KMS-11 (cell line): Measurements from ENCODE around the gene CISD3.

Experiments
- H2AFZ ChIP-seq: fragments of 200-600 bp; sonication (generic); 2 replicates; pipeline ENCODE4 v1.6.1; 2016; ENCODE audit warnings: antibody characterized with exemption, mixed run types, low read depth
- H3K27ac ChIP-seq: fragments of 200-600 bp; sonication (generic); 2 replicates; pipeline ENCODE4 v1.6.1; 2016; ENCODE audit warnings: mild to moderate bottlenecking, mixed run types
- H3K27me3 ChIP-seq: fragments of 200-600 bp; sonication (generic); 2 replicates; pipeline ENCODE4 v1.6.1; 2017; ENCODE audit warnings: mild to moderate bottlenecking, low read depth, mixed run types, moderate library complexity; ENCODE audit not compliant: insufficient read depth
- H3K36me3 ChIP-seq: fragments of 200-600 bp; sonication (generic); 2 replicates; pipeline ENCODE4 v1.6.1; 2017; ENCODE audit warnings: mild to moderate bottlenecking, mixed run types; ENCODE audit not compliant: insufficient read depth
- H3K4me1 ChIP-seq: fragments of 200-600 bp; sonication (generic); 2 replicates; pipeline ENCODE4 v1.6.1; 2016; ENCODE audit warnings: mild to moderate bottlenecking, low read depth, mixed run types; ENCODE audit not compliant: poor library complexity, severe bottlenecking
- H3K4me2 ChIP-seq: fragments of 200-600 bp; sonication (generic); 2 replicates; pipeline ENCODE4 v1.7.0; 2016; ENCODE audit warnings: mild to moderate bottlenecking, mixed run types
- H3K4me3 ChIP-seq: fragments of 200-600 bp; sonication (generic); IDR thresholded peaks from 2 replicates; pipeline ENCODE4 v1.6.1; 2017; ENCODE audit warnings: low read depth, low read length, mixed read lengths; ENCODE audit not compliant: insufficient read depth
- H3K79me2 ChIP-seq: fragments of 200-600 bp; sonication (generic); 2 replicates; pipeline ENCODE4 v1.6.1; 2016; ENCODE audit warnings: low read depth, mixed run types; ENCODE audit not compliant: insufficient read depth
- H3K9ac ChIP-seq: fragments of 200-600 bp; sonication (generic); 2 replicates; pipeline ENCODE4 v1.6.1; 2016; ENCODE audit warnings: mild to moderate bottlenecking, mixed run types
- H4K20me1 ChIP-seq: fragments of 200-600 bp; sonication (generic); 2 replicates; pipeline ENCODE4 v1.6.1; 2016; ENCODE audit warnings: mild to moderate bottlenecking, mixed run types; ENCODE audit not compliant: insufficient read depth
- TF ChIP-seq, protein P1 (sequence below): fragments of 200-600 bp; sonication (generic); conservative IDR thresholded peaks from 2 replicates; pipeline ENCODE4 v1.6.1; 2017; ENCODE audit warnings: low read depth, mild to moderate bottlenecking, antibody characterized with exemption, low read length, moderate library complexity, mixed read lengths

Gene CISD3

DNA sequence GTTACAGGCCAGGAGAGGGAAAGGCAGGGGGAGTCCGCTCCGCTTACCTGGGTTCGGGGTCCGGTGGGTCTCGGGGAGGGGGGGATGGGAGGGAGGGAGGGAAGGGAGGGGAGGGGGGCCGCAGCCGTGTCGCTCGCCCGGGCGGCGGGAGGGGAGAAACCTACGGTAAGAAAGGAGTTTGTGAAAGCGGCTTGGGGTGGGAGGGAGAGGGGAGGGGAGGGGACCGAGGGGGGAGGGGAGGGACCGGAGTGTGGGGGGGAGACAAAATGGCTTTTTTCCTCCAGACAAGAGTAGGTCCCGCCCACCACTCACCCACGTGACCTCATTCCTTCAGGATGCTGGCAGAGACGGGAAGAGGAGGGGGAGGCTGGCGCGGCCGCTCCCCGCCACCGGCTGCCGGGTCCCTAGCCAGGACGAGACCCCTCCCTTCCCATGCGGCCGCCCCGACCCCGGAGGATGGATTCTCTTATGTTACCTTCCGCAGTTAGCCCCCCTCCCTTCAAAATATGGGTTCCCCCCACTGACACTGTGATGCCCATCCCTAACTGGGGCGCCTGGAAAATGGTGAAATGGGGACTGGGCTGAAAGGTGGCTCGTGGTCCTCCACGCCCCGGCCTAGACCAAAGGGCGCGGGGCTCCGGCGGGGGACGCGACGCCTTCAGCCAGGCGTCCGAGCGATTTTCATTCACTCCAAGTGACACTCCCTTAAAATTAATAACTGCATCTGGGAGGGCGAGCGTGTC, 18.2 kb downstream of the CISD3 start, which contains the start of gene PCGF2:
Gene PCGF2, minus strand, starts transcription at position 188 of the 743 bp plus-strand sequence. CDS start 7,934 bp downstream, outside the sequence.
- H3K9ac ChIP-seq = peak within 1 kb of the TSS; percentile 49
- peak within 1 kb of the TSS; percentile 94 for H2AFZ ChIP-seq
- H3K36me3 ChIP-seq = no peaks in the 10 kb centered on the region
- peak within 1 kb of the TSS; percentile 84 for H3K4me2 ChIP-seq
- H3K27ac ChIP-seq = no peak within 1 kb of the TSS
- H3K4me1 ChIP-seq = peaks cover 30% of the 10 kb centered on the region
- peaks cover 25% of the 10 kb centered on the region; the same call in 1 of the 2 replicates for H3K27me3 ChIP-seq
- peaks cover 8% of the 10 kb centered on the region for H3K79me2 ChIP-seq
- no peaks in the 10 kb centered on the region for H4K20me1 ChIP-seq
- no peak within 1 kb of the TSS for H3K4me3 ChIP-seq
- TF ChIP-seq, protein P1, sequence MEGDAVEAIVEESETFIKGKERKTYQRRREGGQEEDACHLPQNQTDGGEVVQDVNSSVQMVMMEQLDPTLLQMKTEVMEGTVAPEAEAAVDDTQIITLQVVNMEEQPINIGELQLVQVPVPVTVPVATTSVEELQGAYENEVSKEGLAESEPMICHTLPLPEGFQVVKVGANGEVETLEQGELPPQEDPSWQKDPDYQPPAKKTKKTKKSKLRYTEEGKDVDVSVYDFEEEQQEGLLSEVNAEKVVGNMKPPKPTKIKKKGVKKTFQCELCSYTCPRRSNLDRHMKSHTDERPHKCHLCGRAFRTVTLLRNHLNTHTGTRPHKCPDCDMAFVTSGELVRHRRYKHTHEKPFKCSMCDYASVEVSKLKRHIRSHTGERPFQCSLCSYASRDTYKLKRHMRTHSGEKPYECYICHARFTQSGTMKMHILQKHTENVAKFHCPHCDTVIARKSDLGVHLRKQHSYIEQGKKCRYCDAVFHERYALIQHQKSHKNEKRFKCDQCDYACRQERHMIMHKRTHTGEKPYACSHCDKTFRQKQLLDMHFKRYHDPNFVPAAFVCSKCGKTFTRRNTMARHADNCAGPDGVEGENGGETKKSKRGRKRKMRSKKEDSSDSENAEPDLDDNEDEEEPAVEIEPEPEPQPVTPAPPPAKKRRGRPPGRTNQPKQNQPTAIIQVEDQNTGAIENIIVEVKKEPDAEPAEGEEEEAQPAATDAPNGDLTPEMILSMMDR = no peak

DNA sequence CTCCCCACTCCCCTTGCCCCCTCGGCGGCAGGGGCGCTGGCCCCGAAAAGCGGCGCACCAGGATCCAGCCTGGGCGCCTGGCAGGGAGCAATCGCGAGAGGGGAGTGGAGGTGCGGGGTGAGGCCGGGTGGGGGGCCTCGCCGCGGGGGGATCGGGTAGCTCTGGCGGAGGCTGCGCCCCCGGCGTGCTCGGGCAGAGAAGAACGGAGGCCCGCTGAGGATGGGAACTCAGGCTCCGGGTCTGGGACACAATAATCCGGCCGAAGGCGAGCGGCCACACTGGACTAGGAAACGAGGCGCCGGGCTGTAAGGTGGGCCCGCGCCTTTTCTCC, 18.7 kb downstream of the CISD3 start:
- no peak overlapping the region; the same call in 1 of the 2 replicates for H3K9ac ChIP-seq
- no peak overlapping the region for H3K27ac ChIP-seq

DNA sequence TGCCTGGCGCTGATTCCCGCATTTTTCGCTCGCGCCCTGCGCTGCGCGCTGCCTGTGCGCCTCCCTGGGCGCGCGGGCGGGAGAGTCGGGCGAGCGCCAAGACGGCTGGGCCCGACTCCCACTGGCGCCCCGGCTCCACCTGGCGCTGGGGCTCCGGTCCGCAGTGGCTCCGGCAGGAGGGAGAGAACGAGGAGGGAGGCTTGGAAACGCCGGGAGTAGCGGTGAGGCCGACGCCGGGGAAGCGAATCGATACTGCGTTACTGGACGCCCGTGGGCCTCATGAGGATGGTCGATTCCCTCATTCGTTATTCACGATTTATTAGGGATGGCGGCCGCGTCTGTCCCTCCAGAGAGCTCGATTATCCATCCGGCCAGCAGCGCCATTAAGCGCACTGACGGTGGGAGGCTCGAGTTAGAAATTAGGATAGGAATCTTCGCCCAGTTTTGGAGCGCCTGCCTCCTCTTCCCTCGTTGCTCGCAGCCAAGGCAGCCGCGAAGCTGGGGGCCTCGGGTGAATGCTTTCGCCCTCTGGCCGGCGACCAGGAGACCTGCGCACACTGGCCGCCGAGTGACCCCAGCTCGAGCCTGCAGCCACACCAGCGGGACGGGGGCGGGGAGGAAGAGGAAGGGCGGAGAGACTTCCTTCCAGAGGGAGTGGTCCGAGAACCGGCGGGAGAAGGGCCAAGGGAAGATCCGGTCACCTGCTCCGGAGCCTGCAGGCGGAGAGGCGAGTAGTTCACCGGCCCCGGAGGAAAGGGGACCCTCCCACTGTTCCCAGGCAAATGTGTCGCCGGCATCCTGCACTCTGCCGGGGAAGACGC, 19.3 kb downstream of the CISD3 start:
- peaks cover 19% of the 10 kb centered on the region for H3K79me2 ChIP-seq
- H3K27ac ChIP-seq = no peak overlapping the region
- no peak overlapping the region; the same call in 1 of the 2 replicates for H2AFZ ChIP-seq

More for the DNA sequence above, 18.7 kb downstream of the CISD3 start:
- peaks cover 14% of the 10 kb centered on the region for H3K79me2 ChIP-seq
- peaks cover 31% of the 10 kb centered on the region for H3K4me1 ChIP-seq
- no peaks in the 10 kb centered on the region for H4K20me1 ChIP-seq
- TF ChIP-seq, protein P1 = no peak
- peaks cover 25% of the 10 kb centered on the region; the same call in 1 of the 2 replicates for H3K27me3 ChIP-seq
- peak overlapping the region; percentile 84; the same call in 1 of the 2 replicates for H2AFZ ChIP-seq
- no peak overlapping the region for H3K4me3 ChIP-seq
- H3K36me3 ChIP-seq = no peaks in the 10 kb centered on the region
- H3K4me2 ChIP-seq = peak overlapping the region; percentile 84

GRCh38 chr17:38750044-38750311, 19.8 kb downstream of the CISD3 start:
- Histone ChIP-seq H3K4me2 (peak overlapping the region; percentile 89; the same call in 1 of the 2 replicates), H3K27me3 (peaks cover 25% of the 10 kb centered on the region; the same call in 1 of the 2 replicates), H2AFZ (no peak overlapping the region), H3K27ac (no peak overlapping the region), H3K36me3 (no peaks in the 10 kb centered on the region; the same call in 1 of the 2 replicates), H3K79me2 (peaks cover 25% of the 10 kb centered on the region), H3K9ac (no peak overlapping the region), H4K20me1 (no peaks in the 10 kb centered on the region), H3K4me1 (peaks cover 41% of the 10 kb centered on the region), H3K4me3 (no peak overlapping the region)
- TF ChIP-seq, protein P1 = no peak

More for the DNA sequence above, 19.3 kb downstream of the CISD3 start:
- Histone ChIP-seq H3K4me3 (no peak overlapping the region), H3K4me1 (peaks cover 37% of the 10 kb centered on the region), H4K20me1 (no peaks in the 10 kb centered on the region), H3K36me3 (no peaks in the 10 kb centered on the region; the same call in 1 of the 2 replicates), H3K4me2 (peak overlapping the region; percentile 84; the same call in 1 of the 2 replicates), H3K9ac (no peak overlapping the region), H3K27me3 (peaks cover 25% of the 10 kb centered on the region; the same call in 1 of the 2 replicates)
- TF ChIP-seq, protein P1 = no peak
